GM12878 (cell line): ENCODE measurements around the gene ASTN1.

Experiments
- BHLHE40 ChIP-seq, 2 experiments: fragments of 450-650 bp in 1 of 2; IDR thresholded peaks; 2 replicates each; pipeline ENCODE4 v1.6.1; 2011 to 2017; ENCODE audit warnings: low read depth in 2 of 2, borderline replicate concordance in 1 of 2, improper control_type of control experiment in 1 of 2, low read length in 1 of 2, mild to moderate bottlenecking in 1 of 2
- KDM1A ChIP-seq: fragments of 200-600 bp; sonication (generic); IDR thresholded peaks from 2 replicates; pipeline ENCODE4 v1.6.1; 2016; ENCODE audit warnings: borderline replicate concordance
- YY1 ChIP-seq: IDR thresholded peaks from 2 replicates; pipeline ENCODE4 v1.6.1; 2011; ENCODE audit warnings: low read depth, mild to moderate bottlenecking, low read length

DNA sequence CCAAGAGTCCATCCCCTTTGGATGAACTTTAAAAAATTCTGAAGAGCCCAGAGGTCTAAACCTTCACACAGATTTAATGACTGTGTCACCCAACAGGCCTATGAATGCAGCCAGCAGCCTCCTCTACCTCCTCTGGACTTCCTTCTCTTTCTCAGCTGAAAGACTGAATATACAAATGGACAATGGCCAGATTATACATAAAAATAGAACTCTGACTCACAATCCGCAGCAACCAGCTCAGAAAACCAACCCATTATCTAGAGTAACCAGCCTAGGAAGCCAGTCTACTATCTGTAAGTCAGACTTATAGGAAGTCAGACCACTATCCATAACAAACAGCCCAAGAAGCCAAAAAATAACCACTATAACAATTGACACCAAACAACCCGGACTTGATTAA, 224.5 kb downstream of the ASTN1 start:
- TF ChIP-seq BHLHE40 (IDR thresholded peaks at IDR 0.05; ENCODE audit: borderline replicate concordance in 1 of 2, low read depth in 2 of 2, low read length in 1 of 2): no peak
- TF ChIP-seq YY1: no peak
- TF ChIP-seq KDM1A: no peak
